GM19099 (cell line): Measurements from ENCODE around the gene N4BP3.
A peak's percentile ranks its signal among the peaks of the same experiment; 100 is the strongest.

Experiments used
- POLR2A ChIP-seq: IDR thresholded peaks from 3 replicates; pipeline ENCODE4 v1.6.1; 2011; ENCODE audit warnings: low read depth; ENCODE audit not compliant: insufficient read length; ENCODE audit errors: extremely low read depth

The N4BP3 gene

DNA sequence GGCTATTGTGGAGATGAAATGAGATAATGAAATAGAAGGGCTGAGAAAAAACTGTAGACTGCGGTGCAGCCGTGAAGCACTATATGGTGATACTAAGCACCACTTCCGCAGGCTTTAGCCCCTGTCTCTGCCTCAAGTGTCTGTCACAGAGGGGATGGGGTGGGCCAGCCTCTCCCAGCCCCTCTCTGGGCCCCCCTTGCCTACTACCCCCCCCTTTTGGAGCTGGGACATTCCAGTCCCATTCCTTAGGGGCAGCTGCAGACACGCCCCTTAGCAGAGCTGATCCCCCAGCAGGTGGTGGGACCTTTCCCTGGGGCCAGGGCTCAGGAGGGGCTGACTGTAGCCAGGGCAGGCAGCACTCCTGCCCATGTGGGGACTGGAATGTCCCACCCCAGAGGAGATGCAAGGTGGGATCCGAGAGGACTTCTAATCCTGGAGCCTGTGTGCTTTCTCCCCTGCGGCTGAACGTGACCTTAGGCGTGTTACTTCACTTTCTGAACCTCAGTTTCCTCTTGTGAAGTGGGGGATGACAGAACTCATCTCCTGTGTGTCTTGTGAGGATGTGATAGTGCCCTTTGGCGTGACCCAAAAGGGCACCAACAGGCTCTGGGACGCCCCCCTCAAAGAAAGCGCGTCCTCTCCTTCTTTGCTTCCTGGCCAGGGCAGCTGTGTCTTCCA lies 1.9 kb downstream of the N4BP3 start:
- TF ChIP-seq POLR2A: no peak

DNA sequence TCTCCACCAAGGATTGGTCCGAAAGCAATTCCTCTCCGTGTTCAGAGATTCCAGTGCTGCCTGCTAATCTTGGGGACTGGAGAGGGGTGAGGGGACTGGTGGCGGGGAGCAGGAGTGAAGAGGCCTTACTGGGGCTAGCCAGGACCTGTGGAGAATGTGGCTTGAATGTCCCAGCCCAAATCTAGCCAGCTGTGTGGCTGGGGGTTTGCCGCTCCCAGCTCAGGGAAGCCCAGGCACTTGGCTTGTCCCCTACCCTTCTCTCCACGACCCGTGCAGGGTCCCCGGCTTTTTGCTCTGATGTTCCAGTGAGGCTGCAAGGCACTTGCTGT lies 2.4 kb downstream of the N4BP3 start:
- TF ChIP-seq POLR2A: no peak

DNA sequence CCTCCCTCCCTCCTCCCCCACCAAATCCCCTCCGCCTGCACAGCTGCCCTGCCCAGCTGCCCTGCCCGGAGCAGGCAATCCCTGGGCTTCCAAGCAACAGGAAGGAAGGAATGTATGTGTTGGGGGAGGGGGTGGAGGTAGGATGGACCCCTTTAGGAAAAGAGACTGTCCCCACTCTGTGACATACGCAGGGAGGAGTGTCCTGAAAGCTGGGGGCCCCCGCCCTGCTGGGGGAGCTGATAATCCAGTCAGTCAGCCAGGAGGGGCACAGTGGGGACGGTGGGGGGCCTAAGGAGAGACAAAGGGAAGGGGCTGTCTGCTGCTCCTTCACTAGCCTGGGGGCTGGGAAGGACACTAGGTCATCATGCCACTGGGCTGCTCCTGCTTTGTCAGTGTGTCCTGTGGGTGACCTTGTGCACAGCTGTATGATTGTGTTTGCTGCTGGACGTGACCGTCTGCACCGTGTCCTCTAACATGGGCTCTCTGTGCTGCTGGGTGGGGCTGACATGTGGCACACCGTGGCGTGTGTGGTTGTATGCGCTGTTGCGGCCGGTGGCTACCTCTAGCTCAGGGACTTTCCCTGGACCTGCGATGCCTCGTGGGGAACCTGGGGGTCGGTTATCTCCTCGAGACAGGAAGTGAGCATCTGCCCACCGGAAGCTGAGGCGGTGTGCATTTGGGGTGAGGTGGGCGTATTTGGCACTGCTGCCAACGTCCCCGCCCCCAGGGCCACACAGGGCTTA lies 3.0 kb downstream of the N4BP3 start:
- peak; percentile 54 for TF ChIP-seq POLR2A

DNA sequence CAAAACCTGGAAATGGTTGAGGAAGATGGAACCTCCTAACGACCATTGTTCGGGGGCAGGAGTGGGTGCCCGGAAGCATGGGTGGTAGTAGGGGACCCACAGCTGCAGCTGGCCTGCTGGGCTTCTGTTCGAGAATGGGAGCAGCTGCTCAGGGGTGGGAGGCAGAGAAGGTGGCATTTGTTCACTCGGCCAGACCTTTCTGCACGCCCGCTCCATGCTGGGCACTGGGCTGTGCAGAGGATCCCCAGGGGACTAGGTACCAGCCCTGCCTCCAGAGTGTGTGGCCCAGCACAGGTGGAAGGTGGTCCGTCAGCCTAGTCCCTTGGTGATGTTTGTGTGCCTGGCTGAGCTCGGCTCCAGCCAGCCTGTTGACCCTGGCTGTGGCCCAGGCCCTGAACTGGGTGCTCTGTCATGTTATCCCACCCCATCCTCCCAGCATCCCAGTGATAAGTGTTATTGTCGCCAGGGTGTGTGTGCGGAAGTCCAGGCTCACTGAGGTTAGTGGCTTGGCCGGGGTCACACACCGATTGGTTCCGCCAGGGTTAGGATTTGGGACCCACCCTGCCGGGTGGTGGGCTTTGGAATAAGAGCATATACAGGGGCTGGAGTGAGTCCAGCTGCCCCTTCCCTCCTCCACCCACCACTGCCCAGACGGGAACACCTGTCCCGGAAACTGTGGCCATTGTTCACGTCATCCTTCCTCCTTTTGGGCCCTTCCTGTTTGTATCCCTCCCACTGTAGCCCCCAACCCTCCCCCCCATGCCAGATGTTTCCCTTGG lies 4.8 kb downstream of the N4BP3 start:
- peak; percentile 29 for TF ChIP-seq POLR2A

DNA sequence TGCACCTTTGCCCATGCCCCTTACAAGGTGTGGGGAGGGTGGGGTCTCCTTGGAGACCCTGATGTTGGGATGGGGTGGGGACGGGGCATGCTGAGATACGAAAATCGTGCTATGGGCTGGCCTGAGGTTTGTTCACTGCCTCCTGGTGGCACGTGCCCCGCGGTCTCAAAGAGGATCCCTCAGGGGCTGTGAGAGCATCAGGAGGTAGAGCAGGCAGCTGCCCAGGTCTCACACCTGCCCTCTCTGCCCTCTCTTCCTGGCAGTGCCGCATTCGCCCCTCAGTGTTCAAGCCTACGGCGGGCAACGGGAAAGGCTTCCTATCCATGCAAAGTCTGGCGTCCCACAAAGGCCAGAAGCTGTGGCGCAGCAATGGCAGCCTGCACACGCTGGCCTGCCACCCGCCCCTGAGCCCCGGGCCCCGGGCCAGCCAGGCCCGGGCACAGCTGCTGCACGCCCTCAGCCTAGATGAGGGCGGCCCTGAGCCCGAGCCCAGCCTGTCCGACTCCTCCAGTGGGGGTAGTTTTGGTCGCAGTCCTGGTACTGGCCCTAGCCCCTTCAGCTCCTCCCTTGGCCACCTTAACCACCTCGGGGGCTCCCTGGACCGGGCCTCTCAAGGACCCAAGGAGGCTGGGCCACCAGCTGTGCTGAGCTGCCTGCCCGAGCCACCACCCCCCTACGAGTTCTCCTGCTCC lies 6.7 kb downstream of the N4BP3 start:
- TF ChIP-seq POLR2A: no peak

DNA sequence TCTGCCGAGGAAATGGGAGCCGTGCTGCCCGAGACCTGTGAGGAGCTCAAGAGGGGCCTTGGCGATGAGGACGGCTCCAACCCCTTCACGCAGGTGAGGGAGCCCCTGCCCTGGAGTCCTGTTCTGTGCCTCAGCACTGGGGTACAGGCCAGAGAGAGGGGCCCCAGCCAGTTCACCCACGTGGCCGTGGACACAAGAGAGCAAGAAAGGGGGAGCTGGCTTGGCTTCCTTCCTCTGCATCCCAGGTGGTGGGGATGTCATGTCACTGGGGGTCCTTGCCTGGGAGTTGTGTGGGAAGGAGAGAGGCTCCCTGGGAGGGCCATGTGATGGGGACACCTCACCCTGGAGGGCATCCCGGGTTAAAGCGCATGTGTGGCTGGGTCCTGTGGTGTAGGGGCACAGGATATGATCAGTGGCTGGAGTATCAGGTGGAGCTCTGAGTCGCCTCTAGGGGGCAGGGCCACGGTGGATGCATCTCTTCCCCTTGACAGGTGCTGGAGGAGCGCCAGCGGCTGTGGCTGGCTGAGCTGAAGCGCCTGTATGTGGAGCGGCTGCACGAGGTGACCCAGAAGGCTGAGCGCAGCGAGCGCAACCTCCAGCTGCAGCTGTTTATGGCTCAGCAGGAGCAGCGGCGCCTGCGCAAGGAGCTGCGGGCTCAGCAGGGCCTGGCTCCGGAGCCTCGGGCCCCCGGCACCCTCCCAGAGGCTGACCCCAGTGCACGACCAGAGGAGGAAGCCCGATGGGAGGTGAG lies 7.5 kb downstream of the N4BP3 start:
- TF ChIP-seq POLR2A: peak; percentile 48

DNA sequence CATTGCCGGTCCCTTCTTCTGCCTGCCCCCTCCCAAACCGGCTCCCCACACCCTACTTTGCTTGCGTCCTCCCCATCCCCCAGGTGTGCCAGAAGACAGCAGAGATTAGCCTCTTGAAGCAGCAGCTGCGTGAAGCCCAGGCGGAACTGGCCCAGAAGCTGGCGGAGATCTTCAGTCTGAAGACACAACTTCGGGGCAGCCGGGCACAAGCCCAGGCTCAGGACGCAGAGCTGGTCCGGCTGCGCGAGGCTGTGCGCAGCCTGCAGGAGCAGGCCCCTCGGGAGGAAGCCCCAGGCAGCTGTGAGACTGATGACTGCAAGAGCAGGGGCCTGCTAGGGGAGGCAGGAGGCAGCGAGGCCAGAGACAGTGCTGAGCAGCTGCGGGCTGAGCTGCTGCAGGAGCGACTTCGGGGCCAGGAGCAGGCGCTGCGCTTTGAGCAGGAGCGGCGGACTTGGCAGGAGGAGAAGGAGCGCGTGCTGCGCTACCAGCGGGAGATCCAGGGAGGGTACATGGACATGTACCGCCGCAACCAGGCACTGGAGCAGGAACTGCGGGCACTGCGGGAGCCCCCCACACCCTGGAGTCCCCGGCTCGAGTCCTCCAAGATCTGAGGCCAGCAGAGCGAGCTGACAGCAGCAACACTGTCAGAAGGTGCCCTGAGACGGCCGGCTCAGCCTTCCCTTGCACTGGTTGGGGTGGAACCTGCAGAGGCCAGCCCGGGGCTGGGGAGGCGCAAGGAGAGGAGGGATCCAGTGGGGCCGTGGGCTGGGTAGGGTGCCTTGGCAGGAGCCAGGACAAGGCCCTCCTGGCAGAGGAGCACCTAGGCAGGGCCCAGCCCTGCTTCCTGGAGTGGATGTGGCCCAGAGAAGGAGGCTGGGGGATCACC lies 8.3 kb downstream of the N4BP3 start:
- no peak for TF ChIP-seq POLR2A

DNA sequence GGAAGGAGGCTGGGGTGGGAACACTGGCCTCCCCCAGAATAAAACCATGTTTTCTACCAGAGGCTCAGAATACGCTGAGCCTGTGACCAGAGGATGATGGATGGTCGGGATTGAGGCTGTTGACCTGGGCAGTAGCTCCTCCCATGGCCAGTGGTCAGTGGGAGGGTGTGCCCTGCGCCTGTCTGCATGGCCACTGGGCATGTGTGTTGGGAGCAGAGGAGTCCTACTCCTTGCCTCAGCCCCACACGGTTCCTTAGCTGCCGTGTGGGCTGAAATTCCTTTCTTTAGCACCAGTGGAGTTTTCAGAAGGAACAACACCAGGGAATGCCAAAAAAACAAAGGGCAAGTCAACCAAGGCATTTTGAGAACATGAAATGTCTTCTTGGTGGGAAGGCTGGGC lies 9.0 kb downstream of the N4BP3 start:
- no peak for TF ChIP-seq POLR2A

DNA sequence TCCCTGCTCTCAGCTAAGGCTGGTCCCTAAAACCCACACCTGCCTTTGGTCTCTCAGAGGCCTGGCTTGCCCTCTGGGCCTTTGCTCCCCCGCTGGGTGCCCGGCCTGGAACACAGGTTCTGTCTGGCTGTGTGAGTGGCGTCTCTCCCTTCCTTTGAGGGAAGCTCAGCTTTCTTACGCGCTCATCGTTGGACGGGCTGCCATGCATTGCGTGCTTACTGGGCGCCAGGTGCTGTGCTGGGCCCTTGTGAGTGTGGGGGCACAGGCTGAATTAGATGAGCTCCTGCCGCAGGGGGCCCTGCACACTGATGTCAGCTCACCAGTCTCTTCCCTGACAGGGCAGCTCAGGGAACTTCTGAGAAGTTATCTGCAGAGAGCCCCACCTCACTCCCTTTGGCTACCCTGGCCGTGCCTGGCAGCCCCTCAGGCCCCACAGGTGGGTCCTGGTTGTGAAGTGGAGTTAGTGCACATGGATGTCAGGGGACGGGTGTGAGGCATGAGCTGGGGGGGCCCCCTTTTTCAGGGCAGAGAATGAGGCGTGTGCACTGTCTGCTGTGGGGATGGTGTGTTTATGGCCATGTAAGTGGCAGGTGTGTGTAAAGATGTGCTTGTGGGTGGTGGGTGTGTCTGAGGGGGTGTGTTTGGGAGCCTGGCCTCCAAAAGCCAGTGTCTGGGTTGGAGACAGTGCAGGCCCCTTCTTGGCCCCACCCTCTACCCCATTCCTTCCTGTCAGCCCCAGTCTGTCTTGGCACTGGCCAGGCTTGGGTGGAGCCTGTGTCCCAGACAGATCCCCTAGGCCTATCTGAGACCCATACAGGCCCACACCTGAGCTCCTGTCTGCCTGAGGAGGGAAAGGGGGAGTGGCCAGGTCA lies 10.0 kb downstream of the N4BP3 start:
- TF ChIP-seq POLR2A: no peak

DNA sequence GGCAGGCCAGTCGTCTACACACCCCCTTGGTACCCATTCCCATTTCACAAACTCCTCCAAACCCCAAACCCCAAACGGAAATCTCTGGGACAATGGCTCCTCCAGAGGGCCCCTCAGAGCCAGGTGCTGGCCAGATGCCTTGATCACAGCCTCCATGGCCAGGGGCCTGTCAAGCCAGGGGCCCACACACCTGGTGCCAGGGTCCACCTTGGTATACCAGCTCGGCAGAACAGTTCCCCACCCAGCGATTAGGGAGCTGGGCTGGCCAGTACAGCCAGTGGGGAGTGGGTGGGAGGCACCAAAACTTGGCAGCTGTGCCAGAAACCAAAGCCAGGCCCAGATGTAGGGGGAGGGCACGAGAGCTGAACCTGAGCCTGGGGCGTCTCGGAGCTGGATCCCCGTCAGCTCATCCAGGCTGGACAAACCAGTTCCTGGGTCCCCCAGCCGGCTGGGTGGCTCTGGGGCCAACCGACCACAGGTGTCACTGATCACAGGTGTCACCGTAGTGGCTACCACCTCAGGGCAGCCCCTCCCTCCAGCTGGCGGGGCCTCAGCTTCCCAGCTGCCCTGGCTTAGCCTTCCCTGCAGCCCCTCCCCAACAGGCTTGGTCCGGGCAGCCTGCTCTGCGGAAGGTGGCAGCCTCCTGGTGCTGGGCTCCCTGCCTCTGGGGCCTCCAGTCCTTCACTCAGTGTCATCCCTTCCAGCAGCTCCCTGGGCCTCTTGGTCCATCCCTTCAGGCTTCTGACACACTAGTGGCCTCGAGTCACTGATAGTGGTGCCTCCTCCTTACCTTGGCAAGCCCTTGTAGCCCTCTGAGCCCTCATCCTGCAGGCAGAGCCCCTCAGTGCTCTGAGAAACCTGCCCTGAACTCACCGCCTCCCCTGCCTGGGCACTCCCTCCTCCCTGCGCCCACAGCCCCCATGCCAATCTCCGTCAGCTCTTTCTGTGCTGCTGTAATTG lies 10.9 kb downstream of the N4BP3 start:
- no peak for TF ChIP-seq POLR2A

DNA sequence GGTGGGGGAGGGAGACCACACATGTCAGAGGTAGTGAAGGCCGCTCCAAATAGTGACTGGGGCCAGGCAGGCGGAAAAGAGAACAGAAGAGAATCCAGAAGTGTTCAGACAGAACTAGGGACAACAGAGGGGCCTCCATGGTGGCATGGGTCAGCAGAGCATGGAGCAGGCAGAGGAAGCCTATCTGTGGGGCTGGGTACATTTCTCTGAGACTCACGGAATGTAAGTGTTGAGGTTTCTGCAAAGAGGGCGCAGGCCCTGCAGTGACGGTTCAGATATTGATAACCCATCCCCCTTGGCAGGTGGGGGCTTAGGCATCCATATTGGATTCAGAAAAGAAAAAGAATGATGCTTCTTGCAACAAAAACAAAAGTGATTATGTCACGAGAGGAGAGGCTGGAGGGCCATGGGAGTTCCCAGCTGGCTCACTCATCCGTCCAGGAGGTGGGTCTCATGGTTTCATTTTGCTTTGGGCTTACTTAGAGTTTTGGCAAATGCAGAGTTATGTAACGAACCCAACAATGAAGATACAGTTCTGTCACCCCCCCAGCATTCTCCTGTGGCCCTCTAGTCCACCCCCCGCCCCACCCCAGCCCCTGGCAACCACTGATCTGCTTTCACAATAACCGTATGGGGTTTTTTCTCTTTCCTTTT lies 12.0 kb downstream of the N4BP3 start:
- TF ChIP-seq POLR2A: no peak

DNA sequence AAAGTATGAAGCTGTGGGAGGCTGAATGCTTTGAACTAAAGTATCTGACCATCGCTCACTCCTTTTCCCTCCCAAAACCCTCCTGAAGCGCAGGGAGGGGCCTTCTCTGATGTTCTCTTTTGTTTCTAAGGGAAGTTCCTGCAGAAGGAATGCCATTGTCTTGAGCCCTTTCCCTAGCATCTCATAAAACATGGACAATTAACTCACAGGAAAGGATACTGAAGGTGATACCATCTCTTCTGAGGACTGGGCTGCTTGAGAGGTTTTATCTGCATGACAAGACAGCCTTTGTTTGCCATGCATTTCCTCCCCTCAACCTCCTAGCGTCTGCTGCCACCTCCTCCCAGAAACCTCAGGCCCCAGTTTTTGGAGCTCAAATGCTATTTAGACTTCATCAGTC lies 13.2 kb downstream of the N4BP3 start:
- TF ChIP-seq POLR2A: no peak

DNA sequence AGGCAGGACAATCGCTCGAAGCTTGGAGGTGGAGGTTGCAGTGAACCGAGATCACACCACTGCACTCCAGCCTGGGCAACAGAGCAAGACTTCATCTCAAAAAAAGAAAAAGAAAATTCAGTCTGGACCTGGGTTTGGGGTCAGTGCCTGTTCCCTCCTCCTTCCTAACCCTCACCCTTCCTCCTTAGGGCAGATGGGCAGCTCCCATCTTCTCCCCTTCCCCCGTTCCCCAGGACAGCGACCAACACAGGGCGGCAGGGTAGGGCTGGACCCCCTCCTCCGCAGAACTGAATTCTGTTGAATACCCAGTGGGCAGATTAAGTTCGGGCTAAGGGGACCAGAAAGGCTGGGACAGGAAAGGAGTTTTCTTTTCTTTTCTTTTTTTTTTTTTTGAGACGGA lies 16.0 kb downstream of the N4BP3 start:
- no peak for TF ChIP-seq POLR2A
